HEK293 (cell line): ENCODE measurements around the gene CHST15.

Experiments
- CTCF ChIA-PET: fragments of 350-600 bp; formaldehyde crosslinking; extraction: SDS; loops from one replicate; lab custom pipeline; 2021; ENCODE audit warnings: antibody characterized with exemption; lab: Yijun Ruan, JAX
- POLR2A ChIA-PET: fragments of 300-600 bp; formaldehyde crosslinking; extraction: SDS; loops from one replicate; lab custom pipeline; 2020; ENCODE audit warnings: antibody characterized with exemption, inconsistent platforms; lab: Yijun Ruan, JAX
- H3K27ac ChIP-seq: fragments of 200-500 bp; sonication (Bioruptor generic); 2 replicates; pipeline ENCODE4 v1.5.1; 2014; ENCODE audit warnings: low read depth, low read length, control low read depth, inconsistent platforms; ENCODE audit errors: extremely low read depth
- H3K36me3 ChIP-seq, 2 experiments: fragments of 200-500 bp in 1 of 2; sonication (Bioruptor generic) in 1 of 2; 1 replicate in 1 of 2; 2 replicates in 1 of 2; pipeline ENCODE4 v1.5.1; 2014 to 2017; ENCODE audit warnings: inconsistent platforms in 2 of 2, low read length in 2 of 2; ENCODE audit not compliant: control insufficient read depth in 2 of 2, insufficient read depth in 1 of 2
- H3K4me1 ChIP-seq: fragments of 200-500 bp; sonication (Bioruptor generic); 2 replicates; pipeline ENCODE4 v1.5.1; 2014; ENCODE audit warnings: mild to moderate bottlenecking, low read length, inconsistent platforms; ENCODE audit not compliant: control insufficient read depth, insufficient read depth
- H3K4me3 ChIP-seq: 2 replicates; pipeline ENCODE4 v1.5.1; 2011; ENCODE audit warnings: low read depth, mild to moderate bottlenecking, control low read depth, low read length, moderate library complexity
- H3K9me3 ChIP-seq: fragments of 200-500 bp; sonication (Bioruptor generic); 2 replicates; pipeline ENCODE4 v1.5.1; 2014; ENCODE audit warnings: low read depth, low read length, inconsistent platforms; ENCODE audit not compliant: control insufficient read depth, insufficient read depth
- BCL11A ChIP-seq: fragments of 450-650 bp; formaldehyde crosslinking; IDR thresholded peaks from 2 replicates; pipeline ENCODE4 v1.5.1; 2016; ENCODE audit warnings: low read depth, missing biosample characterization, missing genetic modification characterization
- GLIS1 ChIP-seq: fragments of 450-650 bp; formaldehyde crosslinking; IDR thresholded peaks from 2 replicates; pipeline ENCODE4 v1.5.1; 2016; ENCODE audit warnings: missing biosample characterization, missing genetic modification characterization
- GLIS2 ChIP-seq: fragments of 450-650 bp; formaldehyde crosslinking; IDR thresholded peaks from 2 replicates; pipeline ENCODE4 v1.5.1; 2016; ENCODE audit warnings: missing biosample characterization, missing genetic modification characterization
- IKZF3 ChIP-seq: fragments of 450-650 bp; IDR thresholded peaks from 2 replicates; pipeline ENCODE4 v1.5.0; 2018; ENCODE audit warnings: missing biosample characterization, mild to moderate bottlenecking, missing genetic modification characterization, moderate library complexity
- KLF8 ChIP-seq: fragments of 450-650 bp; formaldehyde crosslinking; IDR thresholded peaks from 2 replicates; pipeline ENCODE4 v1.5.1; 2016; ENCODE audit warnings: missing biosample characterization, missing genetic modification characterization
- ZFHX2 ChIP-seq: fragments of 450-650 bp; formaldehyde crosslinking; conservative IDR thresholded peaks from 2 replicates; pipeline ENCODE4 v1.5.1; 2016; ENCODE audit warnings: missing biosample characterization, missing genetic modification characterization
- ZFP69B ChIP-seq: fragments of 450-650 bp; formaldehyde crosslinking; IDR thresholded peaks from 2 replicates; pipeline ENCODE4 v1.5.1; 2016; ENCODE audit warnings: missing biosample characterization, missing genetic modification characterization
- ZIC2 ChIP-seq: fragments of 450-650 bp; formaldehyde crosslinking; IDR thresholded peaks from 2 replicates; pipeline ENCODE4 v1.5.1; 2016; ENCODE audit warnings: missing biosample characterization, missing genetic modification characterization
- ZNF10 ChIP-seq: fragments of 450-650 bp; formaldehyde crosslinking; IDR thresholded peaks from 2 replicates; pipeline ENCODE4 v1.5.1; 2017; ENCODE audit warnings: missing biosample characterization, missing genetic modification characterization
- ZNF155 ChIP-seq: fragments of 450-650 bp; formaldehyde crosslinking; IDR thresholded peaks from 2 replicates; pipeline ENCODE4 v1.5.1; 2016; ENCODE audit warnings: missing biosample characterization, missing genetic modification characterization
- ZNF169 ChIP-seq: fragments of 450-650 bp; formaldehyde crosslinking; IDR thresholded peaks from 2 replicates; pipeline ENCODE4 v1.5.1; 2016; ENCODE audit warnings: missing biosample characterization, missing genetic modification characterization
- ZNF175 ChIP-seq: fragments of 450-650 bp; formaldehyde crosslinking; IDR thresholded peaks from 2 replicates; pipeline ENCODE4 v1.5.1; 2016; ENCODE audit warnings: missing biosample characterization, missing genetic modification characterization
- ZNF221 ChIP-seq: fragments of 450-650 bp; formaldehyde crosslinking; IDR thresholded peaks from 2 replicates; pipeline ENCODE4 v1.5.1; 2017; ENCODE audit warnings: missing biosample characterization, missing genetic modification characterization, borderline replicate concordance
- ZNF23 ChIP-seq: fragments of 450-650 bp; formaldehyde crosslinking; IDR thresholded peaks from 2 replicates; pipeline ENCODE4 v1.5.1; 2016; ENCODE audit warnings: missing biosample characterization, missing genetic modification characterization, borderline replicate concordance
- ZNF24 ChIP-seq: fragments of 450-650 bp; formaldehyde crosslinking; IDR thresholded peaks from 2 replicates; pipeline ENCODE4 v1.5.1; 2016; ENCODE audit warnings: missing biosample characterization, missing genetic modification characterization
- ZNF335 ChIP-seq: fragments of 450-650 bp; formaldehyde crosslinking; conservative IDR thresholded peaks from 2 replicates; pipeline ENCODE4 v1.5.1; 2016; ENCODE audit warnings: missing biosample characterization, missing genetic modification characterization
- ZNF341 ChIP-seq: fragments of 450-650 bp; formaldehyde crosslinking; IDR thresholded peaks from 2 replicates; pipeline ENCODE4; 2016; ENCODE audit warnings: low read depth, missing biosample characterization, missing genetic modification characterization
- ZNF404 ChIP-seq: fragments of 450-650 bp; formaldehyde crosslinking; IDR thresholded peaks from 2 replicates; pipeline ENCODE4 v1.5.1; 2017; ENCODE audit warnings: missing biosample characterization, missing genetic modification characterization
- ZNF48 ChIP-seq: fragments of 450-650 bp; formaldehyde crosslinking; IDR thresholded peaks from 2 replicates; pipeline ENCODE4 v1.5.1; 2016; ENCODE audit warnings: missing biosample characterization, missing genetic modification characterization
- ZNF529 ChIP-seq: fragments of 450-650 bp; formaldehyde crosslinking; IDR thresholded peaks from 2 replicates; pipeline ENCODE4 v1.5.1; 2017; ENCODE audit warnings: missing genetic modification characterization, missing biosample characterization; ENCODE audit not compliant: insufficient replicate concordance
- ZNF571 ChIP-seq: fragments of 450-650 bp; formaldehyde crosslinking; IDR thresholded peaks from 2 replicates; pipeline ENCODE4 v1.5.0; 2017; ENCODE audit warnings: missing biosample characterization, missing genetic modification characterization
- ZNF580 ChIP-seq: fragments of 450-650 bp; formaldehyde crosslinking; IDR thresholded peaks from 2 replicates; pipeline ENCODE4 v1.5.1; 2016; ENCODE audit warnings: missing biosample characterization, missing genetic modification characterization
- ZNF701 ChIP-seq: fragments of 450-650 bp; formaldehyde crosslinking; IDR thresholded peaks from 2 replicates; pipeline ENCODE4 v1.5.1; 2016; ENCODE audit warnings: missing biosample characterization, missing genetic modification characterization
- ZNF785 ChIP-seq: fragments of 450-650 bp; formaldehyde crosslinking; IDR thresholded peaks from 2 replicates; pipeline ENCODE4 v1.5.1; 2016; ENCODE audit warnings: missing biosample characterization, missing genetic modification characterization
- ZSCAN30 ChIP-seq: fragments of 450-650 bp; IDR thresholded peaks from 2 replicates; pipeline ENCODE4 v1.5.1; 2018; ENCODE audit warnings: missing biosample characterization, mild to moderate bottlenecking, missing genetic modification characterization, moderate library complexity
- ZSCAN5A ChIP-seq: fragments of 450-650 bp; formaldehyde crosslinking; IDR thresholded peaks from 2 replicates; pipeline ENCODE4 v1.5.1; 2016; ENCODE audit warnings: missing biosample characterization, missing genetic modification characterization
- TF ChIP-seq, protein P1 (sequence below): sonication (generic); formaldehyde crosslinking; IDR thresholded peaks from 2 replicates; pipeline ENCODE4 v1.8.1; 2022; ENCODE audit warnings: mild to moderate bottlenecking, moderate library complexity, missing genetic modification reagents
- TF ChIP-seq, protein P2 (sequence below): fragments of 450-650 bp; formaldehyde crosslinking; IDR thresholded peaks from 2 replicates; pipeline ENCODE4 v1.5.1; 2016; ENCODE audit warnings: missing biosample characterization, missing genetic modification characterization
- TF ChIP-seq, protein P3 (sequence below): fragments of 450-650 bp; formaldehyde crosslinking; IDR thresholded peaks from 2 replicates; pipeline ENCODE4 v1.5.1; 2016; ENCODE audit warnings: missing biosample characterization, missing genetic modification characterization

Gene CHST15

GRCh38 chr10:124006526-124006925 lies 86.9 kb downstream of the CHST15 start:
- CTCF ChIA-PET, result interaction anchor here (1.0 kb wide), 1 partner anchor 213 kb away, joined by 3 read pairs; no protein-coding TSS in a partner anchor
- Histone ChIP-seq H3K27ac (no peak overlapping the region), H3K36me3 (peaks cover 3 to 44% of the 10 kb centered on the region in 2 experiments; a peak in 1 of 3 replicates), H3K4me3 (no peak overlapping the region), H3K4me1 (peaks cover 2% of the 10 kb centered on the region; the same call in 1 of the 2 replicates), H3K9me3 (no peaks in the 10 kb centered on the region)
- TF ChIP-seq ZSCAN5A (tag by site-specific recombination) (no peak), ZIC2 (tag by site-specific recombination) (0 out of 2 replicates have a peak, but pooled peaks have one; percentile 3)
- TF ChIP-seq, protein P1, sequence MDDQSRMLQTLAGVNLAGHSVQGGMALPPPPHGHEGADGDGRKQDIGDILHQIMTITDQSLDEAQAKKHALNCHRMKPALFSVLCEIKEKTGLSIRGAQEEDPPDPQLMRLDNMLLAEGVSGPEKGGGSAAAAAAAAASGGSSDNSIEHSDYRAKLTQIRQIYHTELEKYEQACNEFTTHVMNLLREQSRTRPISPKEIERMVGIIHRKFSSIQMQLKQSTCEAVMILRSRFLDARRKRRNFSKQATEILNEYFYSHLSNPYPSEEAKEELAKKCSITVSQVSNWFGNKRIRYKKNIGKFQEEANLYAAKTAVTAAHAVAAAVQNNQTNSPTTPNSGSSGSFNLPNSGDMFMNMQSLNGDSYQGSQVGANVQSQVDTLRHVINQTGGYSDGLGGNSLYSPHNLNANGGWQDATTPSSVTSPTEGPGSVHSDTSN, result no peak
- POLR2A ChIA-PET, result interaction anchor here (0.6 kb wide), 1 partner anchor 127 kb away, joined by 3 read pairs; no protein-coding TSS in a partner anchor

DNA sequence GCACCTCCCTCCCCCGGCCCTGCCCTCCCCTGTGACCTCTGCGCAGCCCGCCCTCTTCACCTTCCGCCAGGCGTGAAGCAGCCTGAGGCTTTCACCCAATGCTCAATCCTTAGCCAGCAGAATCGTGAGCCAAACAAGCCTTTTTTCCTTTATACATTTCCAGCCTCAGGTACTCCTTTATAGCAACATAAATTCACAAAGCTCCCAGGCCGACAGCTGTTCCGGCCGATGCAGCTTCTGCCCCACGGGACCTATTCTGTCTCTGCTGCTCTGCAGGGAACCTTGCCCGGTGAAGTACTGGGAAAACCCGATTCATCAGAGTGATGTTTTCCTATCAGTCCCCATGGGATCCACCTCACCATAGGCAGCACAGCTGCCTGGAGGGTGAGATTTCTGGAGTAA lies 87.4 kb downstream of the CHST15 start:
- Histone ChIP-seq H3K4me1 (peaks cover 2% of the 10 kb centered on the region; the same call in 1 of the 2 replicates), H3K27ac (no peak overlapping the region), H3K4me3 (no peak overlapping the region), H3K9me3 (no peaks in the 10 kb centered on the region), H3K36me3 (peaks cover 3 to 39% of the 10 kb centered on the region in 2 experiments; a peak in 1 of 3 replicates)
- POLR2A ChIA-PET, result interaction anchor here (0.6 kb wide), 2 partner anchors 88 to 127 kb away, joined by 3 to 4 read pairs; partner anchors contain the start of gene CHST15
- CTCF ChIA-PET, result interaction anchor here (1.0 to 3.4 kb wide), 2 partner anchors 11 to 213 kb away, joined by 3 to 19 read pairs; no protein-coding TSS in a partner anchor
- no peak for TF ChIP-seq ZFP69B (tag by site-specific recombination)
- no peak for TF ChIP-seq ZNF23 (tag by site-specific recombination)
- no peak for TF ChIP-seq ZNF580
- peak; percentile 77 for TF ChIP-seq ZNF341
- TF ChIP-seq, protein P1, result no peak
- no peak for TF ChIP-seq ZNF48 (tag by site-specific recombination)
- TF ChIP-seq ZNF10 (tag by site-specific recombination), result peak; percentile 59
- TF ChIP-seq ZNF571 (tag by site-specific recombination), result no peak
- TF ChIP-seq IKZF3 (tag by site-specific recombination), result peak; percentile 25; the same call in 1 of the 2 replicates
- TF ChIP-seq, protein P2, sequence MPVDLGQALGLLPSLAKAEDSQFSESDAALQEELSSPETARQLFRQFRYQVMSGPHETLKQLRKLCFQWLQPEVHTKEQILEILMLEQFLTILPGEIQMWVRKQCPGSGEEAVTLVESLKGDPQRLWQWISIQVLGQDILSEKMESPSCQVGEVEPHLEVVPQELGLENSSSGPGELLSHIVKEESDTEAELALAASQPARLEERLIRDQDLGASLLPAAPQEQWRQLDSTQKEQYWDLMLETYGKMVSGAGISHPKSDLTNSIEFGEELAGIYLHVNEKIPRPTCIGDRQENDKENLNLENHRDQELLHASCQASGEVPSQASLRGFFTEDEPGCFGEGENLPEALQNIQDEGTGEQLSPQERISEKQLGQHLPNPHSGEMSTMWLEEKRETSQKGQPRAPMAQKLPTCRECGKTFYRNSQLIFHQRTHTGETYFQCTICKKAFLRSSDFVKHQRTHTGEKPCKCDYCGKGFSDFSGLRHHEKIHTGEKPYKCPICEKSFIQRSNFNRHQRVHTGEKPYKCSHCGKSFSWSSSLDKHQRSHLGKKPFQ (tag by site-specific recombination), result no peak
- TF ChIP-seq KLF8 (tag by site-specific recombination), result no peak
- TF ChIP-seq ZNF221 (tag by site-specific recombination), result no peak
- no peak for TF ChIP-seq ZNF529
- no peak for TF ChIP-seq ZNF701 (tag by site-specific recombination)
- no peak for TF ChIP-seq GLIS2 (tag by site-specific recombination)
- no peak for TF ChIP-seq ZNF169 (tag by site-specific recombination)
- TF ChIP-seq ZFHX2 (tag by site-specific recombination), result no peak
- no peak for TF ChIP-seq ZNF155
- no peak for TF ChIP-seq ZNF24 (tag by site-specific recombination)
- TF ChIP-seq BCL11A (tag by site-specific recombination), result no peak
- peak; percentile 40; the same call in 1 of the 2 replicates for TF ChIP-seq GLIS1 (tag by site-specific recombination)
- TF ChIP-seq ZNF335 (tag by site-specific recombination), result no peak
- no peak for TF ChIP-seq ZNF175 (tag by site-specific recombination)
- TF ChIP-seq, protein P3, sequence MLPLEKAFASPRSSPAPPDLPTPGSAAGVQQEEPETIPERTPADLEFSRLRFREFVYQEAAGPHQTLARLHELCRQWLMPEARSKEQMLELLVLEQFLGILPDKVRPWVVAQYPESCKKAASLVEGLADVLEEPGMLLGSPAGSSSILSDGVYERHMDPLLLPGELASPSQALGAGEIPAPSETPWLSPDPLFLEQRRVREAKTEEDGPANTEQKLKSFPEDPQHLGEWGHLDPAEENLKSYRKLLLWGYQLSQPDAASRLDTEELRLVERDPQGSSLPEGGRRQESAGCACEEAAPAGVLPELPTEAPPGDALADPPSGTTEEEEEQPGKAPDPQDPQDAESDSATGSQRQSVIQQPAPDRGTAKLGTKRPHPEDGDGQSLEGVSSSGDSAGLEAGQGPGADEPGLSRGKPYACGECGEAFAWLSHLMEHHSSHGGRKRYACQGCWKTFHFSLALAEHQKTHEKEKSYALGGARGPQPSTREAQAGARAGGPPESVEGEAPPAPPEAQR (tag by site-specific recombination), result no peak
- TF ChIP-seq ZNF785 (tag by site-specific recombination), result no peak
- TF ChIP-seq ZNF404 (tag by site-specific recombination), result no peak
- no peak for TF ChIP-seq ZSCAN30 (tag by site-specific recombination)
